NCI-H1694 treated with DMSO at 0.1 percent for 48 hours (cell line): Measurements from ENCODE around the gene STK32B.
"Not testable (repeated sequence)": the region's sequence is repeated elsewhere in the genome, so short reads cannot be mapped to it uniquely, and the experiment has no call there.

Experiments used
- DNase-seq: peaks from one replicate; lab custom pipeline; 2025; lab: John Stamatoyannopoulos, UW

Gene STK32B

DNA sequence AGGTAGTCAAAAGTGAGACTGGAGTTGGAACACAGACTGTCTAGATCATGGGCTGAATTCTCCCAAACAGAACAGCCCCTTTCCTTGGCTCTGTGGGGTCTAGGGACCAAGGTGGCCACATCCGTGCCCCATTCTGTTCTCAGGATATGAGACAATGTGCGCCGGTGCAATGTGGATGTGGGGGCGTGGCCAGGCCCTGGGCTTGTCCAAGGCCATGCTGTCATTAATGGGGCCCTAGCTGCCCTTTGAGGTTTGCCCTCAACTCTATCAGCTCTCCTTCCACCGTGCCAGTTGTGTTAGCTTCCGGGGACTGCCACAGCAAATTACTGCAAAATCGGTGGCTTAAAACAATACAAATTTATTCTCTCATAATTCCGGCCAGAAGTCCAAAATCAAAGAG is 344.5 kb downstream of the STK32B start:
- DNase-seq: no peak

DNA sequence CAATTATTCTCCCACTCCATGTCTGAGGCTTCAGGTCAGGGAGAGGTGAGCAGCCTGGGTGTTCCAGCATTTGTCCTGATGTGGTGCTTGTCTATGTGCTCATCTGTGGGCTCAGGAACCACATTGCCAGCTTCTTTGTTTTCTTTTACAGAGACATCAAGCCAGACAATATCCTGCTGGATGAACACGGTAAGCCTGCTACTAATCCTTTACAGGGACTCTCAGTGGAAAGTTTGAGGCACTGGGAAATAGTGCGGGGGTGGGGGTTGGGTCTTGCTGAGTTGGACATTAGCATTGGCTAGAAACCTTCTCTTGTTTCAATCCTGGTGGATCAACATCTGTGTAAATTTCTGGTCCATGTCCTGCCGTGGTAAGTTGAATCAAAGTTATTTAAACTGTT is 346.8 kb downstream of the STK32B start:
- no peak for DNase-seq

DNA sequence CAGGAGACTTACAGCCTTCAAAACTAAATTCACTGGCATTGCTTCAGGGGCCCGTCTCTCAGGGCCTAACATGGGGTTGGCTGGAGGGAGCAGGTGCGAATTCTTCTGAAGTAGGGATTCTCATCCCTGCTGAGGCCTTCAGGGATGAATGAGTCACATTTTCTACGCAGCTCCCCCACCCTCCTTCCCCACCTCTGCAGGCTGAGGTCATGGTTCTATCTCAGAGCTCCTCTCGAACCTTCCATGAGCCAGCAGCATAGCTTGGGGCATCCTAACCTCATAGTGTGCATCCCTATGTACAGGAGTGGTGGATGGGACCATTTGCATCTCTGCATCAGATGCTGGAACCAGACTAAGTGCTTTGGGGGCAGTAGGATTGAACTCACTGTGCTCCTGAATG is 347.8 kb downstream of the STK32B start:
- DNase-seq: no peak

DNA sequence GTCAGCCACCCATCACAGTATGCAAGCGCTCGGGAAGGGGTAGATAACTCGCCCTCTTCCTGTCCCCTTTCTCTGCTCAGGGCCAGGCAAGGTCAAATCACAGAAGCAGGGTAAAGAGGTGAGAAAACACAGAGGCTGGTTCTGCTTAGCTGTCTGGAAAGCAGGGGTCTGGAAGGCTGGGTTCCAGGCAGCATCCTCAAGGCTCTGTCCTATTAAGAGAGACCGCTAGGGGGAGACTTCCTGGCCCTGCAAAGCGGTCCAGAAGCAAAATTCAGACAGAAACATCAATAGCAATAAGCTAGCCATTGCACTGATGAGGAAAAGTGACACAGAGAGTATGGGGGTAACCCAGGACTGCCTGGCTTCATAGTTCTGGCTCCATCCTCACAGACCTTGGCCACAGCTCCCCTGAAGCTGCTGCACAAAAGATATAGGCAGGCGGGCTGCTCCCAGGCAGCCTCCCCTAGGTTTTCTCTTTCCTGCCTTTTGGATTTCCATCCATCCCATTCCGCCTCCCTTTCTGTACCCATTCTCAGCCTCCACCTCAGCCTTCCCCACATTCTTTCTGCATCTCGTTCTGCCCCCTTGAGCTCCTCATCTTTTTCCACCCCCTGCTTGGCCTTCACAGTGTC is 348.6 kb downstream of the STK32B start:
- peak; percentile 22 for DNase-seq

DNA sequence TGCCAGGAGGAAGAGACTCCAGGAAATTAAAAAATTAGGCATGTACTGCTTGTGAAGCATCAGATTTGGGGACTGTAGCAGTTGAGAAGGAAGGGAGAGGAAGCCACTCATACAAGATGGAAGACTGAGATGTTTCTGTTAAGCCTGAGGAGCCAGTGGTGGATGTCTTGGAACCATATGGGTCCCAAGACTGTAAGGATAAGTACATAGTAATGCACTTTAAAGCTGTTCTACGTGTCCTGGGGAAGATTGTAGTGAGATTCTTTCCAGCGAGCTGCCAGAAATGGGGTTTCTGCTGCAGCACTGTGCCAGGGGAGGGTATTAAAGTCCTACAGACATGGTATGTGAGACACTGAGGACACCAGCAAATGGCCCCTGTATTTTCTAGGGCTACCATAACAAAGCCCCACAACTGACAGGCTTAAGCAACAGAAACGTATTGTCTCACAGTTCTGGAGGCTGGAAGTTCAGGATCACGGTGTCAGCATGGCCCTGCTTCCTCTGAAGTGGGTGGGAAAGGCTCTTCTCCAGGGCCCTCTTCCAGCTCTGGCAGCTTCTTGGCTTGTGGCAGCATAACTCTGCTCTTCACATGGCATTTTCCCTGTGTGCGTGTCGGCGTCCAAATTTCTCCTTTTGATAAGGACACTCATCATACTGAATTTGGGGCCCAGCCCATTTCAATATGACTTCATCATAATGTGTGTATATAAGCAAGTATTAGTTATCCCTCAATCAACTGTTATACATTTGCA is 352.6 kb downstream of the STK32B start:
- no peak for DNase-seq

DNA sequence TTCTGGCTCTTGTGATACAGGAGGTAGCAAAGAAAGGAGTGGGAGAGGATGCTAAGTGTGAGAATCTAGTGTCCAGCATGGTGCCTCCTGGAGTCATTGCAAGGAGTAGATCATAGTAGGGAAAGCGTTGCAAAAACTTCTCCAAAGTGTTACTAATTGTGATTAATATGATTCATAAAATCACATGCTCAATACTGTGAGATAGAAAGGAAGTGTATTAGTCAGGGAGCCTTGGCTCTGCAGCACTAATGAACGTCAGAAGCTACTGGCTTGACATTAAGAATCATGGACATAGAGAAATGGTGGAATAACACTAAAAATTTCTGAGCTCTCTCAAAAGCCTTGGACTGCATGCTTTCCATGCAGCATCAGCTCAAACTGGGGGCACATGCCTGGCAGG is 358.0 kb downstream of the STK32B start:
- DNase-seq: no peak

DNA sequence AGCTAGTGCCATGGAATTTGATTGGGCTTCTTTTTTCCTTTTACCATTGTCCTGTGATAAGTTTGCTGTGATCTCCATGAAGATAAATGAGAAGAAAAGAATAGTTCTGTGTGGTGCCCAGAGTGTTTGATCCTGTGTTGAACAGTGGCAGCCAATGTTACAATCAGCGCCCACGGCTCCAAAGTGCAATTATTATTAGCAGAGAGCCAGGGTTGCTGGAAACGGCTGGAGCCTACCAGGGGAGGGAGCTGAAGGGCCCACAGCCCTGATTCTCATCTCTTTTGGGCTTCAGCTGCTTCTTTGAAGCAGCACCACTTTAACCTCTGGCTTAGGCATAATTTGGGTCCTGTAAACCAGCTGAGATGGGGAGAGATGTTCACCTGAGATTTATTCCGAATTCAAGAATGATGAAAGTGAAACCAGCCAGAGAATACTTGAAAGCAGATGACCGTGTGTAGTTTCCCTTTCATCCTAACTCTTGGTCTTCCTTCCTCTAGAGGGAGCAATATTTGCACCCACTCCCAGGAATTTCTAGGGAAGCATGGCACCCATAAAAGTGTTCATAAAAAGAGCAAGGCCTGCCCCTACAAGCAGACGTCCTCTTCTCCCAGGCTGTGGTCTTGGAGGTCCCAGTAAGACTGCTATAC is 358.8 kb downstream of the STK32B start:
- DNase-seq: no peak

DNA sequence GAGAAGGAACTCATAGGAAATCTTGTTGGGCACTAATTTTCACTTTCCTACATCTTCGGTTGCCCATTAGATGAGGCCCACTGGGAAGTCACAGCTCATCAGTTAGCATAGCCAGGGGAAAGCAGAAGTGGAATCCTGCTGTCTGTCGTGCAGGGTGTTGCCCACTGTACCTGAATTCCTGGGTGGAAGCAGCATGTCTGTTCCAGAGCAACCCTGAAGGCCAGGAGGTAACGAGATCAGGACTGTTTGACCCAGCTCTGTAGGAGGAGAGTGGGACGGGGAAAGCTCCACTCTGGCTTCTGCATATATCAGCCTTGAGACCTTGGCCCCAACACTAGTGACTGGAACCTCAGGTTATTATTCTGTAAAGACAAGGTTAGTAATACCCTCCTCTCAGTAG is 361.0 kb downstream of the STK32B start:
- DNase-seq: no peak

DNA sequence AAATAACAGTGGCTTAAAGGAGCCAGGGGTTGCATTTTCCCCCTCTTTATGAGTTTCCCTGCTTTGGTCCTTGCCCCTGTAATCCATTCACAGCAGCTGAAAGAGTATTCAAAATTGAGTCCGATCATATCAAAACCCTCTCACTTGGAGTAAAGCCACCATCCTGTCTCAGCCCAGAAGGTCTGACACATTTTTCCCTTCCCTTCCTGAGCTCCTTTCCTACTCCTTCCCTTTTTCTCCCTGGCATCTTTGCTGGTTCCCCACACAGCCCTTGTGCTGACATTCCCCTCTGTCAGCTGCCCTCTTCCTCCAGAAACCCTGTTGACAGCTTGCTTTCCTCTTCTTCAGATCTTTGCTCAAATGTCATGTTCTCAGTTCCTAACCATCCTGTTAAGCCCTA is 361.5 kb downstream of the STK32B start:
- no peak for DNase-seq

DNA sequence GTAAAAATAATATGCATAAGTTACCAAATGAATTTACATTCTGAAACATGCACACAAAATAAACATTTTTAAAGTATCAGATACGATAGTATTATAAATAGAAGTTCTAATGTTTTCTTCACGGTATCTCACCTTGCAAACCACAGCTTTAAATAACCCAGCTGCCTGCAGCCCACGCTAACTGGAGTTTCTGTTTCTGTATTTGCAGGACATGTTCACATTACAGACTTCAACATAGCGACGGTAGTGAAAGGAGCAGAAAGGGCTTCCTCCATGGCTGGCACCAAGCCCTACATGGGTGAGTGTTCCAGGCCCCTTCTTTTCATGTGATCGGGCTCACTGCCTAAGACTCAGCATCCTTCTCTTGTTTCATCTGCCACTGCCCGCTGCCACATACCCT is 365.4 kb downstream of the STK32B start:
- DNase-seq: no peak

DNA sequence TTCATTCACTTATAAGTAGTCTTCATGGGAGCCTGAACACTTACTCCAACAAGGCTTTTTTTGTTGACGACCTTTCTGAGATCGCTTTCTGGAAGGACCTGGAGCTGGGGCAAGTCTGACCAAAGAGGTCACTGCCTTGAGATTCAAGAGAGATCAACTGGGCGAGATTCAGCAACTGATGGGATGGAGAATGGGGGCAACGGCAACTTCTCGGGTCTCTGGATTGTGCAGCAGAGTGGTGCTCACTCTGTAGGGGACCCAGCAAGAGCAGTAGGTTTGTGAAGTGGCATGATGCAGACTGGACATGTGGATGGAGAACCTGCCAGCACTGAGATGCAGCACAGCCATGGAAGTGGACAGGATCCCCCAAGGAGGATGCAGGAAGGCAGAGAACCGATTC is 369.0 kb downstream of the STK32B start:
- DNase-seq: no peak

DNA sequence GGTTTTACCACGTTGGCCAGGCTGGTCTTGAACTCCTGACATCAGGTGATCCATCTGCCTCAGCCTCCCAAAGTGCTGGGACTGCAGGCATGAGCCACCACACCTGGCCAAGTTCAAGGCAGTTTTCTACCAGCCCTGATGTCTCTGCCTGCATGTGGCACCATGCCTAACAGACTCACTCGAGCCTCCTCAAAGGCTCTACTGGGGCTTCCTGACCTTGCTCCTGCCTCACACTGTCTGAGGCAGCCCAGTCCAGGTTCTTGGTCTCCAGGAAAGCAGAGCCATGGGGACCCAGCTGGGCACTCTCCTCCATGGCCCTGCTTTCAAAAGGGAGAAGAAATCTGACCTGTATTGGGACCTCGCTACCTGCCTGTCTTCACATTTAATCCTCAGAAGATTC is 370.1 kb downstream of the STK32B start:
- no peak for DNase-seq

DNA sequence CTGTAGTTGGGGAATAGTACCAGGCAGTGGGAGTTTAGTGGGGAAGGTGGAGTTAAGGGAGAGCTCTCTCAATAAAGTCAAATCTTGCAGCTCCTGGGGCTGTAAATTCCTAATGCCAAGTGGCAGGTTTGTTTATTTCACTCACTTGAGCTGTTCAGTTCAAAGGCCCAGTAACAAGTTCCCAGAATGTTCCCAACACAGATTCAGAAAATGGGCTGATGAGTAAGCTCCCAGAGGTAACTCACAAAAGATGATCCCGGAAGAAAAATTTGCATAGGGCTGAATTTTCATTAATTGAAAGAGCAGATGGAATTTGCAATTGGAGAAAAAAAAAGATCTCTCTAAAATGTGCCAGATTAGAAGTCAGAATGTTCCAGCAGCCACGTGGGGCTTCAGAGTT is 370.9 kb downstream of the STK32B start:
- DNase-seq: no peak

DNA sequence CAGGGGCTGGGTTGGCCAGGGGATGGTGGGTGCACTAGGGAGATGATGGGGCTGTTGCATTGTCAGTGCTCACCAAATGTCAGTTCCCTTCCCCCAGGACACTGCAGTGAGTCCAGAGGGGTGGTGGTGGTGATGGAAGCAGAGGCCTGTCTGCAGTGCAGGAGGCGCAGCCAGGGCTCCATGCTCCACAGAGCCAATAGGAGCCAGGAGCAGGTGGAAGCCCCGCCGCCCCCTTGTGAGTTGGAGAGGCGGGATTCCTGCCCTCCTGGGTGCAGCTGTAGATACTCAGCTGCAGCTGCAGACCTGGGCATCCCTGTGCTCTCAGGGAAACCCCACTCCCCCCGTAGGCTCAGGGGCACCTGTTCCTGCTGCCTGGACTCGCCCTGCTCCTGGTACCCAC is 372.4 kb downstream of the STK32B start:
- DNase-seq: no peak

DNA sequence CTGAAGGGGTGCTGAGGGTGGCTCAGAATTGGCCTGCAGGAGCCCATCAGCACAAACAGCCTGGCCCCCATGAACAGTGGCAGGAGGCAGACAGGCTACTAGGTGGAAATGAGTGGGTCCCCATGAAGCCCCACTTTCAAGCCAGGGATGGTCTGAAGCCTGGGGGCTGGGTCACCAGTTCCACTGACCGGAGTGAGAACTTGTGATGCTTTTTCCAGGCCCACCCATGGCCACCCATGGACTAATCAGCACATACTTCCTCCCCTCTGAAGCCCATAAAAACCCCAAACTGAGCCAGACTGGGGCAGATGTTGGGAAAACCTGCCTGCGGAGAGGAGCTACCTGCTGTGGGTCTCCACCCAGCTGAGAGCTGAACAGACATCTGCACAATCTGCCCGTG is 372.9 kb downstream of the STK32B start:
- no peak for DNase-seq

DNA sequence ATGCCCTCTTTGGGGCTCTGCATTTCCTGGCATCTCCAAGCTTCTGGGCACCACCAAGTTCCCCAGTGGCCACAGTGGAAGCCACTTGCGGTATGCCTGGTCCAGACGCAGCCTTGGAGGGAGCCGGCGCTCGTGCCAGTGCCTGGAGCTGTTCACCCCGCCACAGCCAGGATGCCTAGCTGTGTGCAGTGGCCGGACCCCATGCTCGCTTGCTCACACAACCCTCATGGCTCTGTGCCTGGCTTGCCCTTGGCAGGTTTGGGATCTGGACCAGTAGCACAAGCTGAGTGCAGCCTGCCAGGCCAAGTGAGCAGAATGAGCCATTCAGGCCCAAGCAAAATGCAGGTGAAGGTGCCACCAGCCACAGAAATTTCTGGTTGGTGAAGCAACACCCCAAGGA is 373.6 kb downstream of the STK32B start:
- DNase-seq: no peak

DNA sequence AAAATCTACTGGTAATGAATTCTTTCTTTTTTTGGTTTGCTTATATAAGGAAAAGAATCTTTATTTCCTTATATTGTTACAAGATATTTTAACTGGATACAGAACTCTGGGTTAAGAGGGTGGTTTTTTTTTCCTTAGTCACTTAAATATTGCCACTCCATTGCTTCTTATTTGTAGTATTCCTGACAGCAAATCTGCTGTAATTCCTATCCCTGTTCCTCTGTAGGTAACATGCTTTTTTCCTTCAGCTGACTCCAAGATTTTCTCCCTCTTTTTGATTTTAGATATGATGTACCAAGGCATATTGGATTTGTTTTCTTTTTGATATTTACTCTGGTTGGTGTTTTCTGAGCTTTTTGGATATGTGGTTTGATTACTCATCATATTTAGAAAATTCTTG is 378.5 kb downstream of the STK32B start:
- no peak for DNase-seq

DNA sequence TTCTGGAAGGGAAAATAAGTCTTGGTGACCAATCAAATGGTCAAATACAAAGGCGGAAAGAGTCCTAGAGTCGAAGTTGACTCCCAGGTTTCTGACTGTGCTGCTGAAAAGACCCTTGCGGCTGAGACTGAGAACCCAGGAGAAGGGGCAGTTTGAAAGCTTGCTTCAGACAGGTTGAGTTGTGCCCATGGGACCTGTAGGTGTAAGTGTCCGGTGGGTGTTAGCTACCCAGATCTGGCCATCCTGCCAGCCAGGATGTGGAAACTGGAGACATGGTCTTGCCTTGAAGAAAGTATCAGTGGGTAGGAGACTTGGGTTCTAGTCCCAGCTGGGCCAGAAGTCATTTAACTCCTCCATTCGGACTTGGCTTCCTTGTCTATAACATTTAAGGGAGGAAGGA is 381.9 kb downstream of the STK32B start:
- DNase-seq: no peak

DNA sequence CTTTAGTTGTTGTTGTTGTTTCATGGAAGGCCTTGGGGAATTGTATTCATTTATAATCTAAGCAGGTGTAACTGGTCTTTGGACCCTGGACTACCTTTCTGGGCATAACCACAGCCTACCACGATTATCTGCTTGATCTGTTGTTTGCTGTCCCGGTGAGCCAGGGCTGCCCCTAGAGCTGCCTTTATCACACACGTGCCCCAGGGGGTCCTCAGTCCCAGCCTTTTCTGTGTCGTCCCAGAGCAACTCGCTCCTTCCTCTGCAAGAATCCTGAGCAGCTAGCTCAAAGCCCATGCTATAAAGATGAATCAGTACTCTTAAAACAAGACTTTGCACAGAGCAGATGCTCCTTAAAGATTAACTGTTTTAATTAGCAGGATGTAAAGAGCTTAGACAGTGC is 383.9 kb downstream of the STK32B start:
- no peak for DNase-seq

DNA sequence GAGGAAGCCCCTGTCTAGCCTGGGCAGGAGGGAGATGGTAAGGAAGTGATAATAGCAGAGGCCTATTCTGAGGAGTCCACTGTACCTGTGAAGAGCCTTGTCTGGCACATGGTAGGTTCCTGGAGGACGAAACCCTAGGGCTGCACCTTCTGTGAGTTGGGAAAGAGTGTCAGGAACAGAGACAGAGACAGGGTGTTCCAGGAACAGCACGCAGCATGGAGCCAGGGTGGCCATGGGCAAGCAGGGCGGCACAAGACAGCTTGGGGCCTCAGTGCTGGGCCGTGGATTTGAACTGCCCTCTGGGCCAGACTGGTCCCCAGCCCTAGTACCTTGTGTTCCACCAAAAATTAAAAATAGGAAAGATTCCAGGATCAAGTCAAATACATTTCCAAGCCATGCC is 384.5 kb downstream of the STK32B start:
- no peak for DNase-seq

DNA sequence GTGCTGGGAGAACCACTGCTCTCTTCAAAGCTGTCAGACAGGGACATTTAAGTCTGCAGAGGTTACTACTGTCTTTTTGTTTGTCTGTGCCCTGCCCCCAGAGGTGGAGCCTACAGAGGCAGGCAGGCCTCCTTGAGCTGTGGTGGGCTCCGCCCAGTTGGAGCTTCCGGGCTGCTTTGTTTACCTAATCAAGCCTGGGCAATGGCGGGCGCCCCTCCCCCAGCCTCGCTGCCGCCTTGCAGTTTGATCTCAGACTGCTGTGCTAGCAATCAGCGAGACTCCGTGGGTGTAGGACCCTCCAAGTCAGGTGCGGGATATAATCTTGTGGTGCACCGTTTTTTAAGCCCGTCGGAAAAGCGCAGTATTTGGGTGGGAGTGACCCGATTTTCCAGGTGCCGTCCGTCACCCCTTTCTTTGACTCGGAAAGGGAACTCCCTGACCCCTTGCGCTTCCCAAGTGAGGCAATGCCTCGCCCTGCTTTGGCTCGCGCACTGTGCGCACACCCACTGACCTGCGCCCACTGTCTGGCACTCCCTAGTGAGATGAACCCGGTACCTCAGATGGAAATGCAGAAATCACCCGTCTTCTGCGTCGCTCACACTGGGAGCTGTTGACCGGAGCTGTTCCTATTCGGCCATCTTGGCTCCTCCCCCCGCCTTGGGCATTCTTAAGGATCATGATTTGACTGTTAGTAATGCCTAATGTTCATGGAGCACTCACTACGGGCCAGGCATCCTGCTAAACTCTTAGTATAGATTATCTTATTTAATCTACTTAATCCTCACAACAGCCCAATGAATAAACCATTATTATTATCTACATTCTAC is 392.9 kb downstream of the STK32B start:
- DNase-seq: not testable (repeated sequence)

DNA sequence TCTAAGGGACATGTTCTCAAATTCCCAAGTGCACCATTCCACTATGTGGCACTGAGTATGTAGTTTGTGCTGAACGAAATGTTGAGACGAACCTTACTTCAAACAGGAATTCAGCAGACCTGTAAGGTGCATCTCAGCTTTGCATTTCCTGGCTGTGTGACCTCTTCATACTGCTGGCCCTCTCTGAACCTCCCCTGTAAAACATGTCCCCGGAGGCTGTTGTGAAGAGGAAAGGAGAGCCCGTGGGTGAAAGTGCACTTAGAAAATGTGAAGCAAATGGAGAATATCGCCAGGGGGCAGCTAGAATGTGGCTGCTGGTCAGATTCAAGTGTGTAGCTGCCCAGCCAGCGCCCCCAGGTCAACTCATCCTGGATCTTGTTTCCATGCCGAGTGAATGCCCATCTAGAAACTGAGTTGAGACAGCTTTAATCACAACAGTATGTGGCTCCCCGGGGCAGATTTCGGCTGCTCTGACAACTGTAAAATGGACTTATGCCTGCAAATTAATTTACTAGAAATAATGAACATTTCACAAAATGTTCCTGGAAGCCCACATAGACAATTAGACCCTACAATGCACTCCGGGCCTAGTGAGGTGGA is 393.7 kb downstream of the STK32B start:
- no peak for DNase-seq
